ENCODE results near the gene TMEM245. TPM values are rescaled to one million over a fixed set of nuclear protein-coding genes. Genes with fewer than 3 reads are reported as not detected.
A peak's percentile ranks its signal among the peaks of the same experiment; 100 is the strongest.
"Not testable (repeated sequence)": the region's sequence is repeated elsewhere in the genome, so short reads cannot be mapped to it uniquely, and the experiment has no call there.

Gene TMEM245
- total RNA-seq, 1 donor from 2014 or later = 37.2 TPM

DNA sequence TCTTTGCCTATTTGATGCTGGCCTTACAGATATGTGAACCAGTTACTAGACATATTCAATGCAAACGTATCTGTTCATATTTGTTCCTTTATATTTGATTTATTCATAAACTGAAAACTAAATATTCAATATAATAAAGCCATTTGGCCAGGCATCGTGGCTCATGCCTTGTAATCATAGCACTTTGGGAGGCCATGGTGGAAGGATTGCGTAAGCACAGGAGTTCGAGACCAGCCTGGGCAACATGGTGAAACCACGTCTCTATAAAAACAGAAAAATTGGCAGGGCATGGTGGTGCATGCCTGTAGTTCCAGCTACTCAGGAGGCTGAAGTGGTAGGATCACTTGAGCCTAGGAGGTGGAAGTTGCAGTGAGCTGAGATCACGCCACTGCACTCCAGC is 57.2 kb downstream of the TMEM245 start:
- no peak for DNase-seq

DNA sequence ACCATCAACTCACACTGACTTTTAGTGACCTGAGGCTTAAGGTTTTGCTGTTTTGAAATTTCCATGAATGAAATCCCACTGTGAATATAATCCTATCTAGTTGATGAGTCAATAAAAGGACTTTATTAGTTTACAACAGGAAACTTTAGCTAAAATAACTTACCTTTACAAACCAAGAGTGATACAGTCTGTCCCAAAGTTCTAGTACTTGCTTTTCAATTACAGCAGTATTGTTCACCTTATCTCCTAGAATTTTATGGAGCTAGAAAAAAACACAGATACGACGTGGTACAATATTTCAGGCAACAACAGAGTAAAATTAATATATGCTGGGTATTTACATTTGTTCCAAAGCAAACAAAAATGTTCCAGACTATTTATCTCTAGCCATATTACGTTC is 59.6 kb downstream of the TMEM245 start:
- DNase-seq = no peak

DNA sequence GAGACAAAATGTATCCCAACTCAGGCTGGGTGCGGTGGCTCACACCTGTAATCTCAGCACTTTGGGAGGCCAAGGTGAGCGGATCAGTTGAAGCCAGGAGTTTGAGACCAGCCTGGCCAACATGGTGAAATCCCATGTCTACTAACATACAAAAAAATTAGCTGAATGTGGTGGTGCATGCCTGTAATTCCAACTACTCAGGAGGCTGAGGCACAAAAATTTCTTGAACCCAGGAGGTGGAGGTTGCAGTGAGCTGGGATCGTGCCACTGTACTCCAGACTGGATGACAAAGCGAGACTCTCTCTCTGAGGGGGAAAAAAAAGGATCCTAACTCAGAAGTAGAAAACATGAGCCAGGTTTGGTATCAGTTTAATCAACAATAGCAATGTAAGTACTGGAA is 66.6 kb downstream of the TMEM245 start:
- not testable (repeated sequence) for DNase-seq

DNA sequence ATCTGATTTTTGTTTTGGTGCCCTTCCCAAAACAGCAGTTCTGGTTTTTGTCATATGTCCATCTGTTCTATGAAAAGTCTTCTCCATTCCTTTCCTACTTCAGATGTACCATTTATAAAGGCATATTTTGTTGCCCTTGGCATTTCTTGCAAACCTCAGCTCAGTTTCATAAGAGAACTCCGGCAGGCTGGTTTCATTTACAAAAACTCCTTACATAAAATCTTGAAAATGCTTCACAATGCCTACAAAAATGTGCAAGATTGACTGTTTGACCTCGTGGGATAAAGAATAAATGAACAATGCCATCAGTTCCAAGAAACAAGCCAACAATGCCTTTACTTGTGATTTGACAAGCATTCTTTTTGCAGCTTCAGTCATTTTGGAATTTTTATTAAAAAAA is 67.3 kb downstream of the TMEM245 start:
- DNase-seq = peak; percentile 31

DNA sequence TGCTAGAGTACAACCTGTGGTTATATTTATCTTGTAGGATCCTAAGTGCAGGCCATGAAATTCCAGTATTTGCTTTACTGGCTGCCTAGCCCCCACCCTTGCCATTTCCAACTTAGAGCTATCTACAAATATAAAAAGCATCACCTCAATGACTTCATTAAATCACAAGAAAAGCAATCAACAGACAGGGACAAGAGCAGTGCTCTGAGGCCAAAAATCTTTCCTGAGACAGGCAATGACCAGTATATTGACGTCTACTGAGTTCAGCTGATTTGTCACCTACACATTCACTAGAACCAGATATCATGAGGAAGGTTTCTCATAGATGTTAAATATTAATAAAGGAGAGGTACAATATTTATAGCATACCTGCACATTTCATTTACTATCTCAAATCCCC is 68.0 kb downstream of the TMEM245 start:
- no peak for DNase-seq

DNA sequence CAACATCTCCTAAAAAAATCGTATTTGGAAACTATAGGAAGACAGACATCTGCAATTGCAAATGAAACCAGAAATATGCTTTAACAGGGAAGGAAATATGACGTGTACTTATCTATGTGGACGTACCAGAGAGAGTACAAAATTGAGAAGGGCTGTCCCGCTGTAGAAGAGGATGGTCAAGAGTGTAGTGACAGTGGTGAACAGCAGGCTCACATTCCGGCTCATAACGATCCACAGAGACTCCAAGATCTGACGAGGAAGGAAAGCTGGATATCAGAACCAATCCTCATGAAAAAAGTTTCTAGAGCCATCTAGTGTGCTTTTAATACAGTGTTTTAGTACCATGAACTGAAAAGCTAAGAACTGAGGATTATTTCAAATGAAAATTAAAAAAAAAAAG is 69.3 kb downstream of the TMEM245 start:
- no peak for DNase-seq

DNA sequence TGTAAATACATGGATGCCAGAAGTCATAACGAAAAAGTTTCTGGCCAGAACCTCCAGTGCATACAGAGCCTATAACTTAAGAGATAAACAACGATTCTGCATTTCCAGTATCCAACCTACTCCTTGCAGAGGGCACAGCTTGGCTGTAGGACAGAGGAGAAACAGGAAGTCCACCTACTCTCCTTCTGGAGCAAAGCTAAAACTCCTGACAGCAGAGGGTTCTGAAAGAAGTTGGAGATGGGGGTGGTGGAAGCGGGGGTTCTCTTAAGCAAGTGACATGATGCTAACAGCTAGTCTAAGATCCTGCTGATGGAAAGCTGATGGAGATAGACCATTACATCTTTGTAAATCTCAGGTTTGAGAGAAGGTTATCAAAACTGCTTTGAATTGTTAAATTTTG is 70.9 kb downstream of the TMEM245 start:
- no peak for DNase-seq

DNA sequence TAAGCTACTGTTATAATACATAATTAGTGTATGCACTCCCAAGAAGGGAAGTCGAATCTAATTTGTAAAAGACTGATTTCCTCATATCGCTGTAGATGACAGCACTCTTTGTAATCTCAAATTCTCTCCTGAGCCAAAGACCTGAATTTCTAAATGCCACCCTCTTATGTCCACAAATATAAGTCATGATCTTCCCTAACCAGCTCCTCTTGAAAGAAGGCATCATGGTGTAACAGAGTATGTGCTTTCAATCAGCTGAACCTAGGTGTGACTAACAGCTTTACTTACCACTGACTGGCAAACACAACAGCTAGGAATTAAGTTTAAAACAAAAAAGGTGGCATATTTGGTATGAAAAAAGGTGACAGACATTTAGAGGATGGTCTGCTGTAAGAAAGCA is 72.5 kb downstream of the TMEM245 start:
- no peak for DNase-seq

DNA sequence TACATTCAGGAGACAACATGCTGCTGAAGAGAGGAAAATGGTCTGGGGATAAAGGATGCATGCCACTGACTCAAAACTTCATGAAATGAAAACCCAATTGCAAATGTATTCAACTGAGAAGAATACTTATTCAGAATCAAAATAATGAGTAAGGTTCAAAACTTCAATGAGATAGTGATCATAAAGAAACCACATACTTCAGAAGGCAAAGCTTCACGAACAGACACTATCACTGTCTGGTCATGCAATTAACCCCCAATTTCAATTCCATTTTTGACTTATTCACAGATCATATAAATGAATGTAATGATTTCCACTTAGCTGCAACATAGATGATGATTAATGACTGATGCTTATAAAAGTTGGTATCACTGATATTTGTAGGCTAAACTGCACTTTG is 73.4 kb downstream of the TMEM245 start:
- no peak for DNase-seq

DNA sequence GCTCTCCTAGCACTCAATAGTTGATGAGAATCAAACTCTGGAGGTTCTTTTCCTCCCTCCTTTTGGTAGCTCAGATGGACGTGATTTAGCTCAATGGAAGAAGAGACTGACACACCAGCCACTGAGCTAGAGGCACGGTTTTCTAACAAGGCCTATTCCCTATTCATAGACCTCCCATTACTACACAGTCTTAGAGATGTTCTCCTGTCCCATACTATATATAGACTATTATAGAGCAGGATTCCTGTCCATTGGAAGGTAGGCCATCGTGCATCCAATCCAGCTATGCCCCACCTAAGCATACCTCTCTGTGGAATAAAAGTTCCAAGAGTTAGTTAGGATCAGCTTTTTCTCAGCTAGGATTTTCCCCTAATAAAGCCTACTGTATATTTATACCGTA is 76.2 kb downstream of the TMEM245 start:
- DNase-seq = no peak

DNA sequence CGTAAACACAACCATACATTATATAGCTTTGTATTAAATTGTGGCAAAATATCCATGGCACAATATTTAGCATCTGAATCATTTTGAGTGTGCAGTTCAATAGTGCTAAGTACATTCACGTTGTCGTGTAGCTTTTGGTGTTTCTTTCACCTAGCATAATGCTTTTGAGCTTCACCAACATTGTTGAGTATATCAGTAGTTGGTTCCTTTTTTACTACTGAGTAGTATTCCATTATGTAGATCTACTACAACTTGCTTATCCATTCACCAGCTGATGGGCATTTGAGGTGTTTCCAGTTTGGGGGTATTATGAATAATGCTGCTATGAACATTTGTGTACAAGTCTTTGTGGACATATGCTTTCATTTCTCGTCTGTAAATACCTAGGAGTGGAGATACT is 79.2 kb downstream of the TMEM245 start:
- no peak for DNase-seq

DNA sequence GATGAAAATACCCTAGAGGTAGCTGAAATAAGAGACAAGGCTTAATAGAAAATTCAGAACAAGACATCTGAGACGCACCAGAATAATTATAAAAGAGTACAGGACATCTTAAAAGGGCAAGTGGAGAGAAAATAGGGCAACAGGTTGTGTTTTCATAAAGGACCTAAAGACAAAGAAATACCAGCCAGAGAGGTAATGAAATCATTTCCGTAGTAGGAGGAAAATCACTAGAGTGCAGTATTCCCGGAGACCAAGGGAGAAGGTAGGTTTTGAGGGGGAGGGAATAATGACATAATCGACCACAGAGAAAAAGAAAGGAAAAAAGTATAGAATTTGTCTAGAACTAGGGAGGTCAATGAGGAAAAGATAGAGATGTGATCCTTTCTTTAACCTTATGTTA is 80.2 kb downstream of the TMEM245 start:
- no peak for DNase-seq

DNA sequence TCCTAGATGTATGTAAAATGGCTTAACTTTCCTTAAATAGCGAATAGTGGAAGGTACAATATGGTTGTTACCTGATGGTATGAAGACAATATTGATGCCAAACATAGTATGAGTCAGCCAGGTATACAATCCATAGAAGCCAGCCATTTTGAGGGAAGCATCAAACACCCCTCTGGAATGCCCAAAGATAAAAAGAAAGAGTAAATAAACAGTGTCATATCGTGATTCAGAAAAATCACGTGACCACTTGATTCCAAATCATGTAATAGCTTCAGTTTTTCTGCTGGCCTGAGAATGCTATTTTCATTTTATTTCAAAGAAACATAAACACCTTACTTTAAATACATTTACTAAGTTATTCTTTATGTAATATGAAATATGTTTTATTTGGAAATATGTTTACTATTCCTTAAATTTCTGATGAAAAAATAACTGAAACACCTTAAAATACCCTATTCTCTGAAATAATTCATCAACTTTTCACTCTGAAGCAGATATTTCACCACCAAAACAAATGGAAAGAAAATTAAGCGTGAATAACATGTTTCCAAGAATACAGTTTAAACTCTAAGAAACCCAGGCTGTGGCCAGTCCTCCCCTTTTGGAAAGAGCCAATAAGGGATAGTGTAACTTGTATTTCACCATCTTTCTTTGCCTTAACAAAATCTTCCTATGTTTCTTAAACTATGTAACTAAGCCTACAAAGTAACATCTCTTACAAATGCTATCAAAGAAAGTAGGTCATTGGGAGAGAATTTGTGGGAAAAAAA is 81.6 kb downstream of the TMEM245 start:
- DNase-seq = no peak

DNA sequence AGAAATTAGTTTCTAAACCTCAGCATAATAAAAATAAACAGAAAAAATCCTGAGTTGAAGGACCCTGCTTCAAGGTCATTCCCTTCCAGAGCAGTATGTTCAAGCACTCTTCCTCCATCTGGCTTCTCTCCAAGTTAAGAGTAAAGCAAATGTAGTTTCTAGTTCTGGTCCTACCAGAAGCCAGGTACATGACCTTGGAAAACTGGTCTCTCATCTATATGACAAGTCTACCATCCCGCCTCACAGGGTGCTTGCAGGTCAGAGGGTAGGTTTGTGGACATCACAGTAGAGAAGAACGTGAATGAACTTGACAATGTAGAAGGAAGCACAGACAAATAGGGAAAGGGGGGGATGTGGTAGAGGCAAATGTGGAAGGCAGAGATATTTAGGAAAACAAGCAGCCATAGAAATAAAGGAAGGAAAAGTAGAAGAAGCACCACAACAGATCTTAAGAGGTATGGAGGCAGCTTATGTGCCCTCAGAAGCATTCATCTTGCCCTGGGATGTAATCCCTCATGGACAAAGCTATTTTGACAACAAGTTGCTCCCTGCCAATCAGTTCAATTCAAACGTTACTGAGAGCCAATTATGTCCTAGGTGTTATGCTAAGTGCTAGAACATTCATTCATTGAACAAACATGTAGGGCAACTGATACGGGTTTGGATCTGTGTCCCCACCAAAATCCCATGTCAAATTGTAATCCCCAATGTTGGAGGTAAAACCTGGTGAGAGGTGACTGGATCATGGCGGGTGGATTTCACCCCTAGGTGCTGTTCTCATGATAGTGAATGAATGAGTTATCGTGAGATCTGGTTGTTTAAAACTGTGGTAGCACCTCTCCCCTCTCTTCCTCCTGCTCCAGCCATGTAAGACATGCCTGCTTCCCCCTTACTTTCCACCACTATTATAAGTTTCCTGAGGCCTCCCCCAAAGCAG is 82.7 kb downstream of the TMEM245 start:
- no peak for DNase-seq

DNA sequence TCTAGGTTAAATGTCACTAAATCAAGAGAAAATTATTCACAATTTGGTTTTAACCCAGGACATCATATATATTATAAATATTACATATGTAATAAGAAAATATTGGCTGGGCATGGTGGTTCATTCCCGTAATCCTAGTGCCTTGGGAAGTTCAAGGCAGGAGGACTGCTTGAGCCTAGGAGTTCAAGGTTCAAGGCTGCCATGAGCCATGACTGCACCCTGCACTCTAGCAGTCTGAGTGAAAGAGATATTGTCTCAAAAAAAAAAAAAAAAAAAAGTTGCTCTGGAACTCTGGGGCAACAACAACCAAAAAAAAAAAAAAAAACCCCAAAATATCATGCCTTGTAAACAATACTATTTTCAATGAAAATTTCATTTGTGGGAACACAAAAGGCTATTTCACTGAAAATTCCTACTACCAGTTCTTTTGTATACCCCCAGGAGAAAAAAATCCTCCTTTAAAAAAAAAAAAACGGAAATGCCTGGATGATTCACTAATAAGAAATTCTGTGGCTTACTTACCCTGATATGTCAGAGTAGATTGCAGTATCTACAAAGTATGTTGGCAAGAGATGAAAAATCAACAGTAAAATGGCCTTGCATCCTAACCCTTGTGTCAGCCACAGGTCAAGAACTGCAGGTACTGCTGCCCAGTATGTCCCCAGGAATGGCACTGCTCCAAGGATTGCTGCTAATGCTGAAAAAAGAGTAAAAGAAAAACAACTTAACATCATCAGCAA is 83.9 kb downstream of the TMEM245 start:
- no peak for DNase-seq

DNA sequence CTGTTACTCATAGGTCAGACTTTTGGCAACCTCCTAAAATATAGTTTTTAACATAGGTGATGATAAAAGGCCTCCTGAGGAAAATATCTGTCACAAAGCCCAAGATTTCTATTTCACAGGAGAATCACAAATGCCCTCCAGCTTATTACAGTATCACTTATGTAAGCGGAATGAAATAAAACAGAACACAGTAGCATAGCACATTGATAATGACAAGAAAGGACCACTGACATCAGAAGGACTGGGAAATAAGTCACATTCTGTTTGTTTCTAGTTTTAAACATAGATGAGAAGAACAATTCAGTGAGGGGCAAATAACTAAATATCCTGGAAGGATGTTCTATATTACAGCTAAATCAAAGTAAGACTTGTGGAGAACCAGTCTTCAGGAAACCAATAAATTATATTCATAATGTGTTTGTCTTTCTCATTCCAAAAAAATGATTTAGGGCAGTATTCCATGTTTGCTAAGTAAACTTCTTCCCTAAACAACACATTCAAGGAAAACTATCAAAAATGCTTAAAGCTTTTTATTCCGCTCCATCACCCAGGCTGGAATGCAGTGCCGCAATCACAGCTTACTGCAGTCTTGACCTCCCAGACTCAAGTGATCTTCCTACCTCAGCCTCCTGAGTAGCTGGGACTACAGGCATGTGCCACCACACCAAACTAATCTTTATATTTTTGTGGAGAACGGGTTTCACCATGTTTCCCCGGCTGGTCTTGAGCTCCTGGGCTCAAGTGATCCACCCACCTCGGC is 85.6 kb downstream of the TMEM245 start:
- no peak for DNase-seq

DNA sequence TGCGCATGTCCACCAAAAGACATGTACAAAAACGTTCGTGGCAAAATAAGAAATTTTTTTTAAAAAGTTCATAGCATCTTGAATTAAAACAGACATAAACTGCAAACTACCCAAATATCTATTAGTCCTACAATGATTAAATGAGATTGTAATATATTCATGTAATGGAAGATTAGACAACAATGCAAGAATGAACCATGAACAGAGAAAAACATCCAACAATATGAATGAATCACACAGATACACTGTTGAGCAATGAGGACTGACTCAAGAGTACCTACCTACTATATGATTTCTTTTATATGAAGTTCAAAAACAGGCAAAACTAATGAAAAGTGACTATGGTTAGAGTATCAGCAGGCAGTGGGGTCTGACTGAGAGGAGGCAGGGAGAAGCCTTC is 88.5 kb downstream of the TMEM245 start:
- DNase-seq = no peak

DNA sequence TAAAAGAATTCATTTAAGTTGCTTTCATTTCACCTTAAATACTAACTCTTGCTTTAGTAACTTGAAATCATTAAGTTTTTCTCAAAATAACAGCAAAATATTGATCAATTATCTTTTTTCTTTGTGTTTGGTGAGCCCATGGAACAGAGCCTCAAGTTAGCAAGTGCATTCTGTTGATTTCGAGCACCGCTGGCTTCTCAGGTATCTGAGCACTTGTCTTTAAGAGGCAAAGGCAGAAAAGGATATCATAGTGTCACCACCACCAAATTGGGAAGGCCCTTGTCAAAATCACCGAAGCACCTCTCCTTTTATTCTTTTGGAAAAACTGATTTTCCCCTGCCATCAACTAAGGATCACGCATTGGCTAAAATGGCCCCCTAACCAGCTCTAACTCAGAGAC is 89.3 kb downstream of the TMEM245 start:
- DNase-seq = no peak

DNA sequence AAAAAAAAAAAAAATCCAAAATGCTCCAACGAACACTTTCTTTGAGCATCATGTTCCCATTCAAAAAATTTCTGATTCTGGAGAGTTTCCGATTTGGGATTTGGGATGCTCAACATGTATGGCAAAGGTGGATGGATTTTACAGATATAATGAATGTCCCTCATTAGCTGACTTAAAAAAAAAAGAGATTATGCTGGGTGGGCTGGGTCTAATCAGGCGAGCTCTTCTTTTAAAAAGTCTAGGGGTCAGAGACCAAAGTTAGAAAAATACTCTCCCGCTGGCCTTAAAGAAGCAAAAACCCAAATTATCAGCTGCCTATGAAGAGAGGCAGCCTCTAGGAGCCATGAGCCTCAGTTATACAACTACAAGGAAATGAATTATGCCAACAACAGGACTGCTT is 91.3 kb downstream of the TMEM245 start:
- no peak for DNase-seq

DNA sequence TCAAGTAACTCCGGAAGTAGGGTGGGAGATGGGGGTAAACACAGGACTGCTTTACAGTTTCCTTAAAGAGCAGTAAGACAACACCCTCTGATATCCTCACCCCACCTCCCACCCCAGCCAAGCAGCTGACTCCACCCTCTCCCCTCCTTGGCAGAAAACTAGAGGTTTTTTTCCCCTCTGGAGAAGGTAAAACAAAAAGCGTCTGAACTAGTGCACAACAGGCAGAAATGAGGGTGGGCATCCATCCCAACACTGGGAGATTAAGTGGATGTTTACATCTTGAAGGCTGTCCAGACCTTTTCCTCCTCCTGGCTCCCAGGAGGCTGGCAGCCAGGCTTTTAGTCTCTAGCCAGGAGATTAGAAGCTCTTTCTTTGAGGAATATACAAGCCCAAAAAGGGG is 92.6 kb downstream of the TMEM245 start:
- DNase-seq = no peak

DNA sequence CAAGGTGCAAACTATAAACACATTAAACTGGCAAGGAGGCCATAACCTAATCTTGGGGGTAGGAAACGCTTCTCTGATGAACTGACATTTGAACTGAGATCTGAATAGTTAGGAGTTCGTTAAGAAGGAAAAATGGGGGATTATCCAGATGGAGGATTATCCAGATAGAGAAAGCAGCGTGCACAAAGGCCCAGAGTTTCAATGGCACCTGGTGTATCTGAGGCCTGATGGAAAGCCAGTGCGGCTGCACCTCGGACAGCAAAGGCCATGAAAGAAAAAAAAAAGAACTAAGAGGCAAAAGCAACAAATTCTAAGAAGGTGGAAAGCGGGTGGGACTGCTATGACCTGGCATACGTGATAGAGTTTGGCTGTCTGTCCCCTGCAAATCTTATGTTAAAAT is 93.4 kb downstream of the TMEM245 start:
- no peak for DNase-seq

DNA sequence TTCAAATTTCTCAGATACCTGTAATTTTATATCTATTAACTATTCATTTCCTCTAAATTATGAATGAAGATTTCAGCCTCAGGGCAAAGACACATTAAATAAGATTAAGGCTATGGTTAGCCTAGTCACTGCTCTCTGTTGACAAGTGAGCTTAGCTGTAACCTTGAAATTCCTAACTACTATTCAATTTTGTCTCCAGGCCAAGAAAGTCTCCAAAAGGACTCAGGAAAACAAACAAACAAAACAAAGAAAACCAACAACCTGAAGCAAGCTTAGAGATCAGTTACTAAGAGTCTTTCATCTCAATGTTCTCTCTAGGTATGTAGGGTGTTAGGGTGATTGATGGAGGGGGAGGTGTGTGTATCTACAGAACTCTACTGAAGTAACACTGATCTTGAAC is 96.9 kb downstream of the TMEM245 start:
- no peak for DNase-seq

Measured in skin of body (tissue), 2 donors.